WI38 (cell line): ENCODE results near the gene MRC2.

Experiments used
- H3K4me3 ChIP-seq: 2 replicates; pipeline ENCODE4 v1.5.1; 2011; ENCODE audit warnings: low read depth, mild to moderate bottlenecking, control low read depth, low read length
- TF ChIP-seq, protein P1 (sequence below): IDR thresholded peaks from 2 replicates; pipeline ENCODE4 v1.5.1; 2012; ENCODE audit warnings: low read depth, mild to moderate bottlenecking, control low read depth, low read length

MRC2 gene

DNA sequence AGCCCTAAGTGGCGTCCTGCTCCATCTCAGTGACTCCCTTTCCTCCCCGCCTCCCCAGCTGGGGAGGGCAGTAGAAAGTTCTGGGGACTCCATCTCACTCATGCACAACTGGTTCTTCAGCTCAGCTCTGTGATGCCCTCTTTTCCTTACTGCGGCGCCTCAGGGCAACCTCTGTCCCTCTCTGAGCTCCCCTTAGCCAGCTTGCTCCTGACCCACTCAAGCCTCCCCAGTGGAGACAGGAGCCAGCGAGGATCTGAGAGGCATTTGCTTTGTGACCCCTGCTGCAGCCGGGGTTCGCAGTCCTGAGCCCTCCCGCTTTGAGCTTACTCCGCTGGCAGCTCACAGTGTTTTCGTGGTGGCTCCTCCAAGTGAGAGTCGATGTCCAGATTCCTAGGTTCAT lies 6.2 kb upstream of the MRC2 start:
- TF ChIP-seq, protein P1, sequence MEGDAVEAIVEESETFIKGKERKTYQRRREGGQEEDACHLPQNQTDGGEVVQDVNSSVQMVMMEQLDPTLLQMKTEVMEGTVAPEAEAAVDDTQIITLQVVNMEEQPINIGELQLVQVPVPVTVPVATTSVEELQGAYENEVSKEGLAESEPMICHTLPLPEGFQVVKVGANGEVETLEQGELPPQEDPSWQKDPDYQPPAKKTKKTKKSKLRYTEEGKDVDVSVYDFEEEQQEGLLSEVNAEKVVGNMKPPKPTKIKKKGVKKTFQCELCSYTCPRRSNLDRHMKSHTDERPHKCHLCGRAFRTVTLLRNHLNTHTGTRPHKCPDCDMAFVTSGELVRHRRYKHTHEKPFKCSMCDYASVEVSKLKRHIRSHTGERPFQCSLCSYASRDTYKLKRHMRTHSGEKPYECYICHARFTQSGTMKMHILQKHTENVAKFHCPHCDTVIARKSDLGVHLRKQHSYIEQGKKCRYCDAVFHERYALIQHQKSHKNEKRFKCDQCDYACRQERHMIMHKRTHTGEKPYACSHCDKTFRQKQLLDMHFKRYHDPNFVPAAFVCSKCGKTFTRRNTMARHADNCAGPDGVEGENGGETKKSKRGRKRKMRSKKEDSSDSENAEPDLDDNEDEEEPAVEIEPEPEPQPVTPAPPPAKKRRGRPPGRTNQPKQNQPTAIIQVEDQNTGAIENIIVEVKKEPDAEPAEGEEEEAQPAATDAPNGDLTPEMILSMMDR = no peak
- no peak overlapping the region for H3K4me3 ChIP-seq

DNA sequence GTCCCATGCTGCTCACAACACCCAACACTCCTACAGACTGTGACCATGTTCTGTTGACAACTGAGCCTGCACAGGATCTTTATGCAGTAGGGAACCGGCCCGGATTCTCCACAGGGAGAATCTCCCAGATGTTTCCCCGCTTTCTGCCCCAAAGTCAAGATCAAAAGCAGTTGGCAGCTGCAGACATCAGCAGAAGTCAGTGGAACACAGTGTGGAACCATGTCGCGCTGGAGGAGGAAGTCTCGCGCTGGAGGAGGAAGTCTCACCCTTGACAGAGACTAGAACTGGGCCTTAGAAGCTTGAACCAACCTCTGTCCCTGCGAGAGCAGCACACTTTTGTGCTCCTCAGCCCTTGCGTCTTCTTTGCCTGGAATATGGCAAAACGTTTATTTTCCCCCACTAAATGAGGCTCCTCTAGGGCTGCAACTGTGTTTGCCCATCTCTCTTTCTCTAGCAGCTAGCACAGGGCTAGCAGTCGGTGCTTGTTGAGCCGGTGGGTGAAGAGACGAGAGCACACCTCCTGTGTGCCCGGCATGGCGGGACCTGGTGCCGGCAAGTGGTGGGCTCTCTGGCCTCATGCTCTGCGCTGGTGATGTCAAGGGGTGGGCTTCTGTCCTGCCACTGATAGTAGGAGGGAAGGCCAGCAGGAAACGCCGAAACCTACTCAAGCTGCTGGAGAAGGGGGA lies 2.1 kb upstream of the MRC2 start:
- TF ChIP-seq, protein P1 = no peak
- H3K4me3 ChIP-seq = no peak overlapping the region

DNA sequence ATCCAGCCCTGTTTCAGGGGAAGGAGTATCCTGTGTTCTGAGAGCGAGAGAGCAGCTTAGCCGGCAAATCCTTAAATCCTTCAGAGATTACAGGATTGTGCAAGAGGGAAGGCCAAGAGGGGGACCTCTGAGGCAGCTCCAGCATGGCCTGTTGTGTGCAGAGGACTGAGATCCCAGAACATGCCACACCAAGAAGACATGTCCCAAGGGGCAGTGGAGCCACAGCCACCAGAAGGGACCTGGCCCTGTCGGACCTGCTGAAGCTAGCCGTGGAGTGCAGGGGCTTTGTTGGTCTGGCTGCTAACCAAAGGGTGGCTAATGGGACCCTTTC lies 1.6 kb upstream of the MRC2 start:
- TF ChIP-seq, protein P1 = no peak
- no peak overlapping the region for H3K4me3 ChIP-seq

DNA sequence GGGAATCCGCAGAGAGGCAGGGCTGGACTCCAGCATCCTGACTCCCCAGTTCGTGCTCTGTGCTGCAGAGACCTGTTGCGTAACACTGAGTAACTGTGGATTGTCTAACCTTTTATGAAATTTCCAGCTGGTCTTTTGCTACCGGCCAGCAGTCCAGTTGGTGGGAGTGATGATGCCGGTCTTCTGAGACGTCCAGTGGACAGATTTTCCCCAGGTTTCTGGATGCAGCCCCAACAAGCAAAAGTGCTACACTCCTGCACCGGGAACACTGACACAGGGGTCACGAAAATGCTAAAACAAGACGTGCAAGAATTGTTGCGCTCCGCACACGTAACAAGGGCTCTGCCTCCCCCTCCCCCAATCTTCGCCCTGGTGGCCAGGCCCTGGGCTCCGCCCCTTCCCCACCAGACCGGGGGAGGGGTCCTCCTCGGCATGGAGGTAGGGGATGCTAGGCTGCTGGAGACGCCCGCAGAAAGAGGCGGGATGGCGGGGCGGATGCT lies 701 bp upstream of the MRC2 start:
- peak overlapping the region; percentile 77 for H3K4me3 ChIP-seq
- TF ChIP-seq, protein P1 = no peak

DNA sequence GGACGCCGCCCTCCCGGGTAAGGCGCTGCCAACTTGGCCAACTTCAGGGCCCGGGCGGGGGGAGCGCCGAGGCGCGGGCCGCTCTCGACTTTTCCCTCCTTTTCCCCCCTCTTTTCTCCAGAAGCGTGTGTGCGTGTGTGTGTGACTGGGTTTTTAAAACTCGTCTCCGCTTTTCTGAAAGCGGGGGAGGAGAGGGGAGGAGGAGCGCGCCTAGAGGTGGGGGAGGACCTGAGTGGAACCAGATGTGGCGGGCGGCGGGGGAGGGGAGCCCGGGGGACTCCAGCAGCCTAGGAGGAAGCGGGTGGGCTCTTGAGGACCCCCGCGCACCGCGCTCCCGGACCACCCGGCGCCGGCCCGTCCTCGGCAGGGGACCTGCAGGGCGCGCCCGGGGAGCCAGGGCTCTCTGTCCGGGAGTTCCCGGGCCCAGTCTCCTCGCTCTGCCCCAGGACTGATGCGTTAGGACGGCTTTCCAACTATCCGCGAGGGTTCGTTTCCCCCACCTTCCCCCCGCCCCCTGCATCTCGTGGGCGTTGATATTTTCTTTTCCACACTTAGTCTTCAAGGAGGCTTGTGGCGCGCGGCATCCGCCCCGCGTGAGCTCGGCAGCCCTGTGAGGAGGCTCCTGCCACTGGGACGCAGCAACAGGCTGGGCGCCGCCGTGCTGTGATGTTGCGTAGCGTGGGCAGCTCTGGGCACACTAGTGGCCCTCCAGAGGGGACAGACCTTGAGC lies 599 bp downstream of the MRC2 start:
- peak overlapping the region; percentile 77 for H3K4me3 ChIP-seq
- TF ChIP-seq, protein P1 = no peak

DNA sequence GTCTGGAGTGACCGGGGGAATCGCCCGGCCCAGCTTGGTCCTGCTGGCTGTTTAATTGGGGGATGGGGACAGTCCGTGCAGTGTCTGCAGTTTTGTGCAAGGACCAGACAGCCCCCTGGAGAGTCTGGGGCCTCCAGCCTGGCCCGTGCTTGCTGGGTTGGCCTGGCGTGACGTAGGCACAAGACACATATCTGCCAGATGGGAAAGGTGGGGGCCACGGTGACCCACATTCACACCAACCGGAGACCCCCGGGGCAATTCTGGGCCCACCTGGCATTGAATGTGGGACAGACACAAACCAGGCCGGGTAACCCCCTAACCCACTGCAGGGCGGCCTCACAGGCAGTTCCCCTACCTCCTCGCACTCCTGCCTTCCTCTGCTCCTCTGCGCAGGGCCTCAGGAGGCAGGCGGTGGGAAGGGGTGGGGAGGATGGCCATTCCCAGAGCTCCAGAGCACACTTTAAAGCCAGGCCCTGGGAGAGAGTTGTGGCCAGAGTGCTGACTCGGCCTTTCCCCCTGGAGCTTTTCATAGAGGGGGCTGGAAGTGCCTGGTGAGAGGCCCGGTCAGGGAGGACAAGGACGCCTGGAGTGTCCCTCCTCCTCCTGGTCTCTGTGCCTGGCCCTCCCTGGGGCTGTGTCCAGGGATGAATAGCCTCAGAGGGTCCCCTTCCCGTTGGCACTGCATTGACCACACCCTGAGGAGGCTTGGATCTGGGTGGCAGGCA lies 1.5 kb downstream of the MRC2 start:
- TF ChIP-seq, protein P1 = no peak
- peak overlapping the region; percentile 77 for H3K4me3 ChIP-seq
